GM23248 (cell line): ENCODE measurements around the gene PHLPP1. TPM values are rescaled to one million over a fixed set of nuclear protein-coding genes. Genes with fewer than 3 reads are reported as not detected.

Experiments
- DNase-seq: peaks from one replicate; pipeline ENCODE4 v3.0.0-alpha.2; 2015
- H2AFZ ChIP-seq: fragments of 200-600 bp; sonication (generic); 2 replicates; pipeline ENCODE4 v1.6.1; 2016; ENCODE audit warnings: antibody characterized with exemption
- H3F3A ChIP-seq: fragments of 200-600 bp; sonication (generic); 2 replicates; pipeline ENCODE4 v1.6.1; 2016; ENCODE audit warnings: mild to moderate bottlenecking, antibody characterized with exemption, mixed run types; ENCODE audit not compliant: insufficient read depth
- H3K27ac ChIP-seq: fragments of 200-600 bp; sonication (generic); 2 replicates; pipeline ENCODE4 v1.5.1; 2016; ENCODE audit warnings: mild to moderate bottlenecking
- H3K27me3 ChIP-seq: fragments of 200-600 bp; sonication (generic); replicated peaks from 2 replicates; pipeline ENCODE4 v1.6.1; 2016; ENCODE audit warnings: mild to moderate bottlenecking; ENCODE audit not compliant: insufficient read depth
- H3K36me3 ChIP-seq: fragments of 200-600 bp; sonication (generic); 2 replicates; pipeline ENCODE4 v1.6.1; 2016; ENCODE audit warnings: low read depth, mild to moderate bottlenecking
- H3K4me1 ChIP-seq: fragments of 200-600 bp; sonication (generic); 2 replicates; pipeline ENCODE4 v1.6.1; 2016; ENCODE audit warnings: mild to moderate bottlenecking; ENCODE audit not compliant: insufficient read depth
- H3K4me2 ChIP-seq: fragments of 200-600 bp; sonication (generic); one replicate; pipeline ENCODE4 v1.6.1; 2016; ENCODE audit warnings: mild to moderate bottlenecking; ENCODE audit not compliant: unreplicated experiment
- H3K4me3 ChIP-seq: fragments of 200-600 bp; sonication (generic); 2 replicates; pipeline ENCODE4 v1.5.1; 2016; ENCODE audit warnings: mild to moderate bottlenecking
- H3K79me2 ChIP-seq: fragments of 200-600 bp; sonication (generic); 2 replicates; pipeline ENCODE4 v1.6.1; 2016; ENCODE audit warnings: mild to moderate bottlenecking; ENCODE audit not compliant: insufficient read depth
- H3K9ac ChIP-seq: fragments of 200-600 bp; sonication (generic); 2 replicates; pipeline ENCODE4 v1.6.1; 2016; ENCODE audit warnings: mild to moderate bottlenecking
- H3K9me2 ChIP-seq: fragments of 200-600 bp; sonication (generic); 2 replicates; pipeline ENCODE4 v1.6.1; 2016; ENCODE audit warnings: mixed run types, mild to moderate bottlenecking, moderate library complexity; ENCODE audit not compliant: insufficient read depth
- H3K9me3 ChIP-seq: fragments of 200-600 bp; sonication (generic); one replicate; pipeline ENCODE4 v1.6.1; 2017; ENCODE audit warnings: low read depth
- H4K20me1 ChIP-seq: fragments of 200-600 bp; sonication (generic); 2 replicates; pipeline ENCODE4 v1.6.0; 2016; ENCODE audit not compliant: insufficient read depth
- EZH2 ChIP-seq: fragments of 200-600 bp; sonication (generic); IDR thresholded peaks from 2 replicates; pipeline ENCODE4 v1.6.1; 2018; ENCODE audit warnings: antibody characterized with exemption, mild to moderate bottlenecking; ENCODE audit not compliant: insufficient read depth, poor library complexity, severe bottlenecking
- EZH2phosphoT487 ChIP-seq: fragments of 200-600 bp; sonication (generic); IDR thresholded peaks from 2 replicates; pipeline ENCODE4 v1.6.1; 2018; ENCODE audit warnings: antibody characterized with exemption, moderate library complexity, mild to moderate bottlenecking, low read depth; ENCODE audit not compliant: insufficient read depth
- WGBS, 2 experiments: methylation state at CpG; one replicate each; pipeline ENCODE4 v1.1.6; 2015 to 2017; ENCODE audit warnings: low lambda C conversion rate in 2 of 2, low coverage in 1 of 2; ENCODE audit errors: missing lambda C conversion rate in 2 of 2; 5-methylcytosine and 5-hydroxymethylcytosine counted together
- in situ Hi-C: fragments of 300-500 bp; cut with MboI; formaldehyde crosslinking; loops from 2 replicates; pipeline ENCODE4 v1.15.0; 2020
- polyA plus RNA-seq: library from polyadenylated mRNA; unstranded; fragments of >200 nt; fragmentation: Nextera tagmentation; extraction: Ambion mirVana; gene quantifications from 2 replicates; pipeline ENCODE4 v1.2.1, GENCODE V29; 2016
- total RNA-seq: library from RNA; depleted of rRNA; stranded (reverse); fragments of >200 nt; shearing (Covaris generic); gene quantifications from 2 replicates; pipeline ENCODE4 v1.2.3, GENCODE V29; 2014

The PHLPP1 gene
- total and polyA plus RNA-seq, 2 experiments from 2014 or later = 1.1 to 6.8 TPM

- Histone ChIP-seq H3K79me2 (0 out of 2 replicates have a peak, but pooled peaks cover 17% of the 10 kb centered on the region), H3K9ac (no peak overlapping the region), H3K4me1 (no peaks in the 10 kb centered on the region), H2AFZ (no peak overlapping the region), H4K20me1 (no peaks in the 10 kb centered on the region), H3F3A (no peaks in the 10 kb centered on the region), H3K4me3 (no peak overlapping the region), H3K4me2 (no peak overlapping the region), H3K9me2 (no peaks in the 10 kb centered on the region), H3K27me3 (no peaks in the 10 kb centered on the region), H3K36me3 (no peaks in the 10 kb centered on the region), H3K27ac (no peak overlapping the region), H3K9me3 (no peaks in the 10 kb centered on the region)
- 98% methylated on average over 2 of the region's 2 CpGs for WGBS, 2 experiments
- in situ Hi-C loops = no loop called here
- TF ChIP-seq EZH2 (no peak), EZH2phosphoT487 (no peak)
- no peak for DNase-seq
Measured at GRCh38 chr18:62832282-62832681, 116.9 kb downstream of the PHLPP1 start.

DNA sequence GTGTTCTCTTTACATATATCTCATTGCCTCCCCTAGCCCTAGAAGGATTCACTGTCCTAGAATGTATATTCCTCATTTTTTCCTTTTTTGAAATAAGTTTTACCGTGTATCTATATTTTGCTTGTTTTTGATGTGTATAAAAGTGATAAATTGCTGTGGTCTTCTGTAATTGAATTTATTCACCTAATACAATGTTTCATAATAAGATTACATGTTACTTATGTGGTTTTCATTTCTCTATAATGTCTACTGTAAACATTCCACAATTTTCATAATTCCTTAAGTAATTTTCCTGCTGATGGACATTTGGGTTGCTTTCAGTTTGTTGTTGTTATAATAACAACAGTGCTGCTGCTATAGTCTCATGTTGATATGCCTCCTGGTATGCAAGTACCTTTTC lies 118.2 kb downstream of the PHLPP1 start:
- in situ Hi-C loops = no loop called here
- H3K4me3 ChIP-seq = no peak overlapping the region
- no peaks in the 10 kb centered on the region for H3F3A ChIP-seq
- H3K9me3 ChIP-seq = no peaks in the 10 kb centered on the region
- TF ChIP-seq EZH2 = no peak
- TF ChIP-seq EZH2phosphoT487 = no peak
- no peak overlapping the region for H3K9ac ChIP-seq
- 97 to 98% methylated on average over 1 of the region's 1 CpG for WGBS, 2 experiments
- no peak for DNase-seq
- no peaks in the 10 kb centered on the region for H3K9me2 ChIP-seq
- no peak overlapping the region for H3K4me2 ChIP-seq
- no peaks in the 10 kb centered on the region for H3K27me3 ChIP-seq
- H4K20me1 ChIP-seq = no peaks in the 10 kb centered on the region
- no peak overlapping the region for H3K27ac ChIP-seq
- no peaks in the 10 kb centered on the region for H3K36me3 ChIP-seq
- H3K79me2 ChIP-seq = 0 out of 2 replicates have a peak, but pooled peaks cover 17% of the 10 kb centered on the region
- no peak overlapping the region for H2AFZ ChIP-seq
- H3K4me1 ChIP-seq = no peaks in the 10 kb centered on the region

- in situ Hi-C loops = no loop called here
- 84 to 87% methylated on average over 4 of the region's 4 CpGs for WGBS, 2 experiments
- Histone ChIP-seq H3K27me3 (no peaks in the 10 kb centered on the region), H3K79me2 (0 out of 2 replicates have a peak, but pooled peaks cover 14% of the 10 kb centered on the region), H3K36me3 (no peaks in the 10 kb centered on the region), H3K9me3 (no peaks in the 10 kb centered on the region), H4K20me1 (no peaks in the 10 kb centered on the region), H3K4me1 (peaks cover under 1% of the 10 kb centered on the region), H3K4me2 (no peak overlapping the region), H3K27ac (no peak overlapping the region), H3K4me3 (no peak overlapping the region), H3F3A (peaks cover under 1% of the 10 kb centered on the region; the same call in 1 of the 2 replicates), H3K9ac (no peak overlapping the region), H2AFZ (no peak overlapping the region), H3K9me2 (no peaks in the 10 kb centered on the region)
- no peak for TF ChIP-seq EZH2
- TF ChIP-seq EZH2phosphoT487 = no peak
- no peak for DNase-seq
Measured at GRCh38 chr18:62834715-62835114, 119.4 kb downstream of the PHLPP1 start.

GRCh38 chr18:62837011-62837410 lies 121.7 kb downstream of the PHLPP1 start:
- in situ Hi-C loops = no loop called here

More at GRCh38 chr18:62837011-62837410, 121.7 kb downstream of the PHLPP1 start:
- Histone ChIP-seq H3K4me3 (no peak overlapping the region), H3K27me3 (no peaks in the 10 kb centered on the region), H3K4me2 (no peak overlapping the region), H3K36me3 (no peaks in the 10 kb centered on the region), H3K9me3 (no peaks in the 10 kb centered on the region), H4K20me1 (no peaks in the 10 kb centered on the region), H3K4me1 (peaks cover 12% of the 10 kb centered on the region), H3K27ac (no peak overlapping the region), H3K9me2 (no peaks in the 10 kb centered on the region), H2AFZ (no peak overlapping the region), H3K79me2 (0 out of 2 replicates have a peak, but pooled peaks cover 14% of the 10 kb centered on the region), H3K9ac (no peak overlapping the region), H3F3A (peaks cover 6% of the 10 kb centered on the region; the same call in 1 of the 2 replicates)
- DNase-seq = no peak
- no peak for TF ChIP-seq EZH2phosphoT487
- no peak for TF ChIP-seq EZH2
- WGBS, 2 experiments = 95 to 96% methylated on average over 5 of the region's 5 CpGs
